B cell (primary cell): Measurements from ENCODE around the gene RAB4A. TPM values are rescaled to one million over a fixed set of nuclear protein-coding genes. Genes with fewer than 3 reads are reported as not detected.

Experiments
- ATAC-seq: fragments of 200-7000 bp; cut with Tn5 transposase; one replicate; pipeline ENCODE4 v1.10.0; 2021; ENCODE audit warnings: low read depth, mild to moderate bottlenecking, moderate number of reproducible peaks, moderate library complexity
- CTCF ChIA-PET: fragments of 350-600 bp; sonication (Branson Sonifier 250); formaldehyde crosslinking; loops from one replicate; lab custom pipeline; 2021; ENCODE audit warnings: antibody characterized with exemption, inconsistent platforms; lab: Charles Lee
- POLR2A ChIA-PET: fragments of 350-600 bp; sonication (Branson Sonifier 250); formaldehyde crosslinking; loops from one replicate; lab custom pipeline; 2021; ENCODE audit warnings: antibody characterized with exemption; lab: Charles Lee
- DNase-seq: peaks from one replicate; pipeline ENCODE4 v3.0.0; 2013
- H2AFZ ChIP-seq: 2 replicates; pipeline ENCODE4 v1.6.1; 2012; ENCODE audit warnings: mild to moderate bottlenecking, low read depth, low read length; ENCODE audit not compliant: insufficient read depth, poor library complexity, severe bottlenecking
- H3K27ac ChIP-seq, 2 donors: 1 replicate in 1 of 2; 2 replicates in 1 of 2; pipeline ENCODE4 v1.5.1; 2012 to 2013; ENCODE audit warnings: low read length in 2 of 2, mild to moderate bottlenecking in 2 of 2, moderate library complexity in 1 of 2
- H3K27me3 ChIP-seq, 4 experiments: fragments of 200-600 bp in 1 of 4; sonication (generic) in 1 of 4; replicated peaks in 1 of 4; 1 replicate in 2 of 4; 2 replicates in 2 of 4; pipeline versions ENCODE4 v1.6.1 to v1.7.0; 2013 to 2016; ENCODE audit warnings: low read length in 3 of 4, mild to moderate bottlenecking in 2 of 4, mixed read lengths in 1 of 4, moderate library complexity in 1 of 4; ENCODE audit not compliant: insufficient read depth in 4 of 4, control insufficient read depth in 3 of 4; ENCODE audit errors: control extremely low read depth in 1 of 4
- H3K36me3 ChIP-seq, 2 experiments: replicated peaks in 1 of 2; 1 replicate in 1 of 2; 2 replicates in 1 of 2; pipeline versions ENCODE4 v1.6.1 to v1.7.1; 2013; ENCODE audit warnings: low read length in 1 of 2; ENCODE audit not compliant: insufficient read depth in 2 of 2, control insufficient read depth in 1 of 2; ENCODE audit errors: control extremely low read depth in 1 of 2, extremely low read depth in 1 of 2
- H3K4me1 ChIP-seq, 2 donors: fragments of 200-600 bp in 1 of 2; sonication (generic) in 1 of 2; 1 replicate in 1 of 2; 2 replicates in 1 of 2; pipeline versions ENCODE4 v1.5.1 to v1.6.1; 2013 to 2017; ENCODE audit warnings: low read length in 2 of 2; ENCODE audit not compliant: control insufficient read depth in 2 of 2, insufficient read depth in 2 of 2
- H3K4me2 ChIP-seq: replicated peaks from 2 replicates; pipeline ENCODE3; 2012; ENCODE audit warnings: mild to moderate bottlenecking, low read depth, low read length; ENCODE audit not compliant: poor library complexity, severe bottlenecking
- H3K4me3 ChIP-seq, 5 experiments: fragments of 200-600 bp in 1 of 5; sonication (generic) in 1 of 5; 1 replicate in 3 of 5; 2 replicates in 2 of 5; pipeline versions ENCODE4 v1.5.1 to v1.7.0; 2011 to 2016; ENCODE audit warnings: low read length in 4 of 5, mild to moderate bottlenecking in 4 of 5, low read depth in 2 of 5, control low read depth in 1 of 5, moderate library complexity in 1 of 5; ENCODE audit not compliant: insufficient read depth in 1 of 5; ENCODE audit errors: control extremely low read depth in 1 of 5, extremely low read depth in 1 of 5
- H3K79me2 ChIP-seq: fragments of 200-600 bp; sonication (generic); one replicate; pipeline ENCODE4 v1.6.0; 2016; ENCODE audit warnings: low read length; ENCODE audit not compliant: control insufficient read depth, insufficient read depth
- H3K9ac ChIP-seq: fragments of 200-600 bp; sonication (generic); 2 replicates; pipeline ENCODE4 v1.6.1; 2017; ENCODE audit warnings: mild to moderate bottlenecking, low read length, moderate library complexity
- H3K9me3 ChIP-seq, 3 donors: one replicate each; pipeline versions ENCODE4 v1.6.1 to v1.7.1; 2013; ENCODE audit warnings: low read length in 2 of 3; ENCODE audit not compliant: control insufficient read depth in 2 of 3, insufficient read depth in 1 of 3; ENCODE audit errors: control extremely low read depth in 1 of 3
- H4K20me1 ChIP-seq: 2 replicates; pipeline ENCODE4 v1.6.0; 2012; ENCODE audit warnings: mild to moderate bottlenecking, low read length; ENCODE audit not compliant: insufficient read depth, control insufficient read depth, poor library complexity, severe bottlenecking
- H3K27ac Mint-ChIP-seq: one replicate; pipeline ENCODE4 v1.8.0; 2021; ENCODE audit warnings: mixed read lengths
- H3K27me3 Mint-ChIP-seq: one replicate; pipeline ENCODE4 v1.8.0; 2021; ENCODE audit warnings: mixed read lengths
- H3K4me1 Mint-ChIP-seq: one replicate; pipeline ENCODE4 v1.8.0; 2021; ENCODE audit warnings: mixed read lengths
- H3K4me3 Mint-ChIP-seq: one replicate; pipeline ENCODE4 v1.8.0; 2021; ENCODE audit warnings: mixed read lengths
- H3K9me3 Mint-ChIP-seq: one replicate; pipeline ENCODE4 v1.8.0; 2022; ENCODE audit warnings: mixed read lengths; ENCODE audit not compliant: insufficient read depth
- EZH2 ChIP-seq: IDR thresholded peaks from 2 replicates; pipeline ENCODE4 v1.6.1; 2012; ENCODE audit warnings: borderline replicate concordance, low read depth, mild to moderate bottlenecking, moderate library complexity, low read length; ENCODE audit not compliant: insufficient read depth, poor library complexity, severe bottlenecking
- WGBS: methylation state at CpG from one replicate; pipeline ENCODE4 v1.1.5; 2013; ENCODE audit warnings: missing lambda C conversion rate; ENCODE audit not compliant: insufficient coverage; 5-methylcytosine and 5-hydroxymethylcytosine counted together
- intact Hi-C: fragments of 100-400 bp; cut with micrococcal nuclease; formaldehyde crosslinking; loops from one replicate; pipeline ENCODE4 v1.10.0; 2022
- polyA plus RNA-seq: library from polyadenylated mRNA; depleted of rRNA; stranded (reverse); fragments of >200 nt; gene quantifications from 2 replicates; pipeline ENCODE4 v1.2.3, GENCODE V29; 2012
- total RNA-seq, 2 donors: library from RNA; stranded (reverse); fragments of 120-200 nt in 1 of 2; gene quantifications; 1 replicate in 1 of 2; 2 replicates in 1 of 2; pipeline versions ENCODE4 v1.2.3 to v1.2.4, GENCODE V29; 2013 to 2022
- TF ChIP-seq, protein P1 (sequence below): fragments of 200-600 bp; IDR thresholded peaks from one replicate; pipeline ENCODE4 v1.8.0; 2022; ENCODE audit warnings: antibody characterized with exemption, mild to moderate bottlenecking

RAB4A gene
- total and polyA plus RNA-seq, 2 donors (not counting 1 experiment from before 2014, with no cell fraction given): 14.7 to 49.7 TPM

GRCh38 chr1:229238231-229238630 is 32.7 kb upstream of the RAB4A start:
- Histone ChIP-seq H3K9me3 (peaks cover 0 to 8% (median 0%) of the 10 kb centered on the region in 3 donors), H3K9ac (no peak overlapping the region), H3K4me3 (no peak overlapping the region), H4K20me1 (no peaks in the 10 kb centered on the region), H3K79me2 (no peaks in the 10 kb centered on the region), H3K27me3 (peaks cover 0 to 6% (median 4%) of the 10 kb centered on the region in 4 experiments), H3K4me1 (no peaks in the 10 kb centered on the region), H3K4me2 (no peak overlapping the region), H3K27ac (no peak overlapping the region), H2AFZ (no peak overlapping the region), H3K36me3 (no peaks in the 10 kb centered on the region)
- Mint-ChIP-seq H3K4me3 (no peak overlapping the region), H3K4me1 (no peaks in the 10 kb centered on the region), H3K27ac (no peak overlapping the region), H3K27me3 (peaks cover 30% of the 10 kb centered on the region), H3K9me3 (peaks cover under 1% of the 10 kb centered on the region)
- intact Hi-C loops: no loop called here
- CTCF ChIA-PET: interaction anchor here (1.2 kb wide), 2 partner anchors 9 to 10 kb away, joined by 3 read pairs; no protein-coding TSS in a partner anchor
- WGBS: no CpG with 5 or more reads among the region's 1 CpG
- no peak for ATAC-seq
- no peak for DNase-seq
- TF ChIP-seq, protein P1, sequence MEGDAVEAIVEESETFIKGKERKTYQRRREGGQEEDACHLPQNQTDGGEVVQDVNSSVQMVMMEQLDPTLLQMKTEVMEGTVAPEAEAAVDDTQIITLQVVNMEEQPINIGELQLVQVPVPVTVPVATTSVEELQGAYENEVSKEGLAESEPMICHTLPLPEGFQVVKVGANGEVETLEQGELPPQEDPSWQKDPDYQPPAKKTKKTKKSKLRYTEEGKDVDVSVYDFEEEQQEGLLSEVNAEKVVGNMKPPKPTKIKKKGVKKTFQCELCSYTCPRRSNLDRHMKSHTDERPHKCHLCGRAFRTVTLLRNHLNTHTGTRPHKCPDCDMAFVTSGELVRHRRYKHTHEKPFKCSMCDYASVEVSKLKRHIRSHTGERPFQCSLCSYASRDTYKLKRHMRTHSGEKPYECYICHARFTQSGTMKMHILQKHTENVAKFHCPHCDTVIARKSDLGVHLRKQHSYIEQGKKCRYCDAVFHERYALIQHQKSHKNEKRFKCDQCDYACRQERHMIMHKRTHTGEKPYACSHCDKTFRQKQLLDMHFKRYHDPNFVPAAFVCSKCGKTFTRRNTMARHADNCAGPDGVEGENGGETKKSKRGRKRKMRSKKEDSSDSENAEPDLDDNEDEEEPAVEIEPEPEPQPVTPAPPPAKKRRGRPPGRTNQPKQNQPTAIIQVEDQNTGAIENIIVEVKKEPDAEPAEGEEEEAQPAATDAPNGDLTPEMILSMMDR: no peak
- TF ChIP-seq EZH2: no peak
- POLR2A ChIA-PET: no interaction called here

- no peak for ATAC-seq
- H3K27me3 Mint-ChIP-seq: peaks cover 25% of the 10 kb centered on the region
Measured at GRCh38 chr1:229238674-229239415, 32.1 kb upstream of the RAB4A start.

More at GRCh38 chr1:229238674-229239415, 32.1 kb upstream of the RAB4A start:
- no peak overlapping the region for H3K4me2 ChIP-seq
- no peaks in the 10 kb centered on the region for H3K4me1 ChIP-seq
- Mint-ChIP-seq H3K27ac (no peak overlapping the region), H3K4me1 (no peaks in the 10 kb centered on the region), H3K4me3 (no peak overlapping the region), H3K9me3 (peaks cover 6% of the 10 kb centered on the region)
- no peaks in the 10 kb centered on the region for H4K20me1 ChIP-seq
- no peaks in the 10 kb centered on the region for H3K36me3 ChIP-seq
- no peaks in the 10 kb centered on the region for H3K79me2 ChIP-seq
- CTCF ChIA-PET: interaction anchor here (1.2 kb wide), 1 partner anchor 11 kb away, joined by 3 read pairs; no protein-coding TSS in a partner anchor
- intact Hi-C loops: no loop called here
- no peak overlapping the region for H3K9ac ChIP-seq
- H3K27ac ChIP-seq: no peak overlapping the region
- no peak for DNase-seq
- 88% methylated on average over 5 of the region's 6 CpGs for WGBS
- H2AFZ ChIP-seq: no peak overlapping the region
- H3K9me3 ChIP-seq: peaks cover under 1 to 8% (median 4%) of the 10 kb centered on the region in 3 donors
- TF ChIP-seq EZH2: no peak
- TF ChIP-seq, protein P1: no peak
- POLR2A ChIA-PET: no interaction called here
- no peak overlapping the region for H3K4me3 ChIP-seq
- H3K27me3 ChIP-seq: peaks cover 0 to 6% (median 4%) of the 10 kb centered on the region in 4 experiments
